Heart left ventricle (tissue), 16 donors: ENCODE data around the gene BTBD8. TPM values are rescaled to one million over a fixed set of nuclear protein-coding genes. Genes with fewer than 3 reads are reported as not detected.

Source experiments
- ATAC-seq, 4 donors: fragments of 200-7000 bp; cut with Tn5 transposase; one replicate each; pipeline ENCODE4 v1.9.1; 2020 to 2022; ENCODE audit warnings: moderate library complexity in 4 of 4, mild to moderate bottlenecking in 3 of 4, moderate number of reproducible peaks in 1 of 4
- DNase-seq, 5 donors: peaks; one replicate each; pipeline ENCODE4 v3.0.0-alpha.2; 2020
- H3K27ac ChIP-seq, 12 donors: fragments of 200-600 bp; sonication (generic) in 4 of 12; one replicate each; pipeline versions ENCODE4 v1.5.0 to v1.8.0; 2016 to 2022; ENCODE audit warnings: mild to moderate bottlenecking in 2 of 12
- H3K27me3 ChIP-seq, 9 donors: fragments of 200-600 bp; sonication (generic) in 2 of 9; one replicate each; pipeline versions ENCODE4 v1.5.1 to v1.8.0; 2016 to 2022; ENCODE audit warnings: mild to moderate bottlenecking in 3 of 9
- H3K36me3 ChIP-seq, 9 donors: fragments of 200-600 bp; sonication (generic) in 2 of 9; one replicate each; pipeline versions ENCODE4 v1.5.0 to v1.8.0; 2018 to 2022; ENCODE audit warnings: mild to moderate bottlenecking in 2 of 9
- H3K4me1 ChIP-seq, 12 donors: fragments of 200-600 bp; sonication (generic) in 4 of 12; one replicate each; pipeline versions ENCODE4 v1.5.0 to v1.8.0; 2016 to 2022; ENCODE audit warnings: mild to moderate bottlenecking in 3 of 12
- H3K4me3 ChIP-seq, 12 donors: fragments of 200-600 bp; sonication (generic) in 4 of 12; one replicate each; pipeline versions ENCODE4 v1.5.0 to v1.8.0; 2017 to 2022; ENCODE audit warnings: mild to moderate bottlenecking in 9 of 12, moderate library complexity in 4 of 12
- H3K9me3 ChIP-seq, 12 donors: fragments of 200-600 bp; sonication (generic) in 4 of 12; one replicate each; pipeline versions ENCODE4 v1.5.0 to v1.8.0; 2016 to 2022; ENCODE audit warnings: mild to moderate bottlenecking in 1 of 12
- CTCF ChIP-seq, 12 donors: fragments of 200-600 bp; sonication (generic) in 4 of 12; IDR thresholded peaks; one replicate each; pipeline versions ENCODE4 v1.5.0 to v1.8.0; 2018 to 2022; ENCODE audit warnings: antibody characterized with exemption in 12 of 12, mild to moderate bottlenecking in 5 of 12
- POLR2A ChIP-seq, 2 donors: fragments of 450-650 bp; IDR thresholded peaks; one replicate each; pipeline ENCODE4 v1.6.1; 2017; ENCODE audit warnings: antibody characterized with exemption in 2 of 2, mild to moderate bottlenecking in 2 of 2, moderate library complexity in 2 of 2
- WGBS, 4 donors: extraction: QIAGEN DNeasy Blood & Tissue Kit in 2 of 4; methylation state at CpG; one replicate each; pipeline versions ENCODE4 v1.1.5 to v1.1.7; 2013 to 2018; 5-methylcytosine and 5-hydroxymethylcytosine counted together
- intact Hi-C, 10 donors: fragments of 100-400 bp; cut with DNase I; formaldehyde crosslinking; loops; one replicate each; pipeline versions ENCODE4 v1.11.1 to v1.14.2; 2022
- long read RNA-seq, 3 donors: library from polyadenylated mRNA; unstranded; transcript quantifications; one replicate each; pipeline ENCODE4 v2.0.0, GENCODE V29; 2020 to 2021
- polyA plus RNA-seq, 2 donors: library from polyadenylated mRNA; stranded (reverse); fragments of 200-250 nt; gene quantifications; one replicate each; pipeline ENCODE4 v1.2.3, GENCODE V29; 2013
- total RNA-seq, 9 donors: library from RNA; depleted of rRNA in 2 of 9; stranded (reverse); fragments of >200 nt in 2 of 9; fragmentation: NEBNext Ultra II Directional in 3 of 9; extraction: Animal tissue kit (Norgen Biotek cat#: 25700) in 3 of 9; gene quantifications; one replicate each; pipeline versions ENCODE4 v1.1.0 to v1.2.4, GENCODE V29; 2016 to 2023
- donor health status: ischemic (EF 13 %, LVEDD 7.1; RV severe dilation, severe dysfunction).
- donor health status: healthy with polysubstance abuse.
- donor health status: DM: no; HTN: yes; CAD: no.
- donor health status: DM: no; HTN: no; CAD: no.
- donor health status: ischemic (EF 25% LVEDD 6.9; RV normal size, moderate dysfunction).
- donor health status: ischemic (EF 25% LVEDD 5.7; RV mildly dilated, moderate dysfunction).
- donor health status: healthy.
- donor health status: DM: yes; HTN: yes; CAD: no.
- donor health status: ischemic (EF 35%, LVEDD 5.7; RV mildly dilated, moderate dysfunction).
- donor health status: nonischemic (EF 11% LVEDD 7.7; RV severe dilation, severe dysfunction).
- donor health status: DM: yes; HTN: yes; CAD: no.
- donor health status: PGD.
- donor health status: ischemic (EF 29% LVEDD 5.4; RV normal size, mild dysfunction).
- donor health status: nonischemic (EF 23%, LVEDD 6.1; RV moderate dilation, normal function).

Gene BTBD8
- total RNA-seq, result 1 to 10 TPM; 1.8 to 7.7 (median 5.1) TPM
- 1 to 10 TPM in 1 of 2 donors, under 1 TPM in 1; 0.67 to 1.1 TPM for polyA plus RNA-seq
- long read RNA-seq, donor 1, partial matches to known transcripts, result 2 of 4 reads
- long read RNA-seq, donor 1, other reads (novel, unspliced or antisense), result 2 of 4 reads
- long read RNA-seq, donor 2, partial matches to known transcripts, result 5 of 6 reads
- long read RNA-seq, donor 2, other reads (novel, unspliced or antisense), result 1 of 6 reads
- long read RNA-seq, donor 3, partial matches to known transcripts, result 3 of 3 reads
- long read RNA-seq, donor 3, other reads (novel, unspliced or antisense), result 0 of 3 reads

- ATAC-seq (peak; percentile 94 to 97 (median 96)), DNase-seq (peak; percentile 75 to 90 (median 82))
- peaks cover 0 to 15% (median 4%) of the 10 kb centered on the region in 12 donors for H3K9me3 ChIP-seq
- peak within 1 kb of the TSS; percentile 61 to 93 (median 78) for H3K4me3 ChIP-seq
- H3K27me3 ChIP-seq, result no peaks in the 10 kb centered on the region
- H3K27ac ChIP-seq, result peak within 1 kb of the TSS; percentile 4 to 80 (median 66)
- H3K36me3 ChIP-seq, result peaks cover 0 to 4% (median 0%) of the 10 kb centered on the region in 9 donors
- TF ChIP-seq CTCF (IDR thresholded peaks at IDR 0.05) (peak in 2 of 12 donors; percentile 9 to 26), POLR2A (IDR thresholded peaks at IDR 0.05) (peak in 1 of 2 donors; percentile 60)
- WGBS, 4 donors, result 0 to 1% (median 0%) methylated on average over 50 to 55 of the region's 55 CpGs
- peaks cover 0 to 16% (median 4%) of the 10 kb centered on the region in 12 donors for H3K4me1 ChIP-seq
- intact Hi-C loops, result loop anchor here in 1 of 10 donors (2.0 kb wide), 1 partner anchor 50 kb away; no protein-coding TSS in a partner anchor
Measured at GRCh38 chr1:92080128-92080985, at the start of gene BTBD8. TSS of gene BTBD8 (plus strand) at chr1:92080345. CDS start at chr1:92080572, 227 bp downstream.

- Histone ChIP-seq H3K4me3 (peak overlapping the region in 7 of 12 donors; percentile 2 to 64 (median 55)), H3K36me3 (no peaks in the 10 kb centered on the region), H3K27me3 (peaks cover 0 to 23% (median 0%) of the 10 kb centered on the region in 9 donors), H3K4me1 (peaks cover 0 to 9% (median 0%) of the 10 kb centered on the region in 12 donors), H3K27ac (no peak overlapping the region), H3K9me3 (no peaks in the 10 kb centered on the region)
- ATAC-seq, result peak in 1 of 4 donors; percentile 77
- DNase-seq, result no peak
- intact Hi-C loops, result loop anchor here in 1 of 10 donors (2.0 kb wide), 1 partner anchor 50 kb away; the partner anchor contains the start of gene BTBD8
- WGBS, 4 donors, result 39 to 46% (median 42%) methylated on average over 4 of the region's 4 CpGs
- TF ChIP-seq CTCF (IDR thresholded peaks at IDR 0.05) (no peak), POLR2A (IDR thresholded peaks at IDR 0.05) (no peak)
Measured at GRCh38 chr1:92030656-92031107, 49.5 kb upstream of the BTBD8 start.

- no peaks in the 10 kb centered on the region for H3K36me3 ChIP-seq
- H3K4me1 ChIP-seq, result peaks cover 0 to 9% (median 0%) of the 10 kb centered on the region in 12 donors
- no peak overlapping the region for H3K4me3 ChIP-seq
- ATAC-seq (no peak), DNase-seq (no peak)
- intact Hi-C loops, result loop anchor here in 1 of 10 donors (2.0 kb wide), 1 partner anchor 49 kb away; the partner anchor contains the start of gene BTBD8
- no peaks in the 10 kb centered on the region for H3K9me3 ChIP-seq
- peaks cover 0 to 23% (median 0%) of the 10 kb centered on the region in 9 donors for H3K27me3 ChIP-seq
- WGBS, 4 donors, result 76 to 85% (median 80%) methylated on average over 6 of the region's 6 CpGs
- TF ChIP-seq CTCF (IDR thresholded peaks at IDR 0.05) (no peak), POLR2A (IDR thresholded peaks at IDR 0.05) (no peak)
- no peak overlapping the region for H3K27ac ChIP-seq
Measured at GRCh38 chr1:92031281-92032110, 48.6 kb upstream of the BTBD8 start.
